ENCODE data around the gene DLEC1.

DLEC1 gene

DNA sequence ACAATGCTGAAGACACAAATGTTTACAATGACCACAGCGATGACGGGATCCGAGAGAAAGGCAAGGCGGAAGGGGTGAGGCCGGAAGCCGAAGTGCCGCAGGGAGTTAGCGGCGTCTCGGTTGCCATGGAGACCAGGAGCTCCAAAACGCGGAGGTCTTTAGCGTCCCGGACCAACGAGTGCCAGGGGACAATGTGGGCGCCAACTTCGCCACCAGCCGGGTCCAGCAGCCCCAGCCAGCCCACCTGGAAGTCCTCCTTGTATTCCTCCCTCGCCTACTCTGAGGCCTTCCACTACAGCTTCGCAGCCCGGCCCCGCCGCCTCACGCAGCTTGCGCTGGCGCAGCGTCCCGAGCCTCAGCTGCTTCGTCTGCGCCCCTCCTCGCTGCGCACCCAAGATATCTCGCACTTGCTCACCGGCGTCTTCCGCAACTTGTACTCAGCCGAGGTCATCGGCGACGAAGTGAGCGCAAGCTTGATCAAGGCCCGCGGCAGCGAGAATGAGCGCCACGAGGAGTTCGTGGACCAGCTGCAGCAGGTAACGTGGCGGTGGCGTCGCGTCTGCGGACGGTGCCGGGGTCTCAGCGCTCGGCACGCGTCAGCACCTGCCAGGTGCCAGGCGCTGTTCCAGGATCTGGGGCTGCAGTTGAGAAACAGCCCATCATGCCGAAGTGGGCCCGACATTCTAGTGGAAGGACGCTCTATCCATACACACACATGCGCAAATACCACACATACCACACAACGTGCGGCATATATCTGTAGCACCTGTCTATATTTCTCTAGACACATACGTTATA, at the start of gene DLEC1:
Gene DLEC1 (plus strand): TSS at position 108 of the 798 bp plus-strand sequence. CDS start 18 bp downstream, at position 126.
- DNase-seq, result peak; percentile 1

GRCh38 chr3:37989821-37990480, 49.1 kb upstream of the DLEC1 start:
- no peak for DNase-seq

DNA sequence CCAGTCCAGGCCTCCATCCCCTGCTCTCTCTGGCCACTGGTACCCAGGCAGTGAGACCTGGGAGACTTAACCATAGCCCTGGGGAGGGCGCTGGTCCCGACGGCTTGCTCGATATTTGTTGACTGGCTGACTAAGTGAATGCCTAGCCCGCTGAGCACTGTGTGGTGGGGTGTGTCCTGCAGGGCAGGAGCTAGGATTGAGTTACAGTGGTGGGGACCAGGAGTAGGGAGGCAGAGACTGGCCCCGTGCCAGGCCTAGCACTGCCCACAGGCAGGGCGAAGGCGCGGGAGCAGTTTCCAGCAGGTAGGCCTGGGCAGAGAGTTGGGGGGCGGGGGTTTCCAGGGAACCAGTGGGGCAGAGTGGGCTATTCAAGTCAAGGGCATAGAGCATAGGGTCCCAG, 48.5 kb upstream of the DLEC1 start, which contains the start of gene VILL:
Gene VILL (plus strand): TSS at position 260 of the 400 bp plus-strand sequence. CDS start 2,887 bp downstream, outside the sequence.
- DNase-seq, result no peak

- no peak for DNase-seq
Measured at GRCh38 chr3:37991109-37991508, 47.9 kb upstream of the DLEC1 start.

- DNase-seq, result no peak
Measured at GRCh38 chr3:37991823-37992222, 47.2 kb upstream of the DLEC1 start.

- no peak for DNase-seq
Measured at GRCh38 chr3:37992271-37993066, 46.5 kb upstream of the DLEC1 start.

DNA sequence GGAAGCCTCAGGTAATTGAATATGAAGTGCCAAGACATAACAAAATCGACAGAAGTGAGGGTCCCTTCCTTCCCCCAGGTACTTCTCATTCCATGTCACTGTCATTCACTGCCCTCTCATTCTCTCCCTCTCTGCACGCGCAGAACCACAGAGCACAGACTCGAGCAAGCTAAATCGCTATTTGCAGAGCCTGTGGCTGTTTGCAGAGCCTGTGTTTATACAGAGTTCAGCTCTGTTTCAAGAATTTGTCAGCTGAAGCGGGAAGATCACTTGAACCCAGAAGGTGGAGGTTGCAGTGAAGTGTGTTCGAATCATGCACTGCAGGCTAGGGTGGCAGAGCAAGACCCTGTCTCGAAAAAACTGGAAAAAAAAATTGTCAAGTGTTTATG, 45.9 kb upstream of the DLEC1 start:
- no peak for DNase-seq

DNA sequence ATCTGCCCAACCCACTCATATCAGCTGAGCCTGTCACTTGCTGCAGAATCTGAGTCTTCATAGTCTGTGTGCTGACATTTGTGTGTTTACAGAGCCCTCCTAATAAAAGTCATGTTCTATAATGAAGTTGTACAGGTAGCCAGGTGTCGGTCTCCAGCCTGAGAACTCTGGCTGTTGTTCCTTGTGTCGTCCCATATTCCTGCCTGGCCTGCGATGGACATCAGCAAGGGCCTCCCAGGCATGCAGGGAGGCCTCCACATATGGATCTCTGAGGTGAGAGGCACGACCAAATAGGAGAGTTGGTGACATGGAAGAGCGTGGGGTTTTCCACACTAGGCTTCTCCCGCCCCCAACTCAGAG, 45.6 kb upstream of the DLEC1 start:
- DNase-seq, result no peak

DNA sequence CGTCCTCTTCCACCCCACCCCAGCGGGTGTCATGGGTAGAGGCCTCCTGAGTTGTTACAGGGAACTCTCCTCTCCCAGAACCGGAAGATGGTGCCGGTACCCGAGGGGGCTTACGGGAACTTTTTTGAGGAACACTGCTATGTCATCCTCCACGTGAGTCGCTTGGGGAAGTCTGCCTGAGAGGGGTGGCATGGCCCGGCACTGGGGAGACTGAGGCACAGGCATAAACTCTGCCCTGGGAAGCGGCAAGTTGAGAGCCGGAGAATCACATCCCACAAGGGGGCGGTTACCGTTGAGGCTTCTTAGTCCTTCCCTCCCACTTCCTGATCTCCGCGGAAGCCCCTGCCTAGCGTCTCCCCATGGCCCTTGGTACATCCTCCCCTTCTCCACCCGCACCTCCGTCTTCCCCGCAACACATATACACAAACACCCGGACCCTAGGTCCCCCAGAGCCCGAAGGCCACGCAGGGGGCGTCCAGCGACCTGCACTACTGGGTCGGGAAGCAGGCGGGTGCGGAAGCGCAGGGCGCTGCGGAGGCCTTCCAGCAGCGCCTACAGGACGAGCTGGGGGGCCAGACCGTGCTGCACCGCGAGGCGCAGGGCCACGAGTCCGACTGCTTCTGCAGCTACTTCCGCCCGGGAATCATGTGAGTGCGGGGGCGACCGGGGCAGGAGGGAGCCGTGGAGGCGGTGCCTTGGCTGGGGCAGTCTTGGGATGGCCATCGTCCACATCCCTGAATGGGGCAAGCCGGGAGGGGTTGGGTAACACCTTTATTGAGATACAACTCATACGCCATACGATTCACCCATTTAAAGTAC, 45.0 kb upstream of the DLEC1 start:
- DNase-seq, result peak; percentile 63

DNA sequence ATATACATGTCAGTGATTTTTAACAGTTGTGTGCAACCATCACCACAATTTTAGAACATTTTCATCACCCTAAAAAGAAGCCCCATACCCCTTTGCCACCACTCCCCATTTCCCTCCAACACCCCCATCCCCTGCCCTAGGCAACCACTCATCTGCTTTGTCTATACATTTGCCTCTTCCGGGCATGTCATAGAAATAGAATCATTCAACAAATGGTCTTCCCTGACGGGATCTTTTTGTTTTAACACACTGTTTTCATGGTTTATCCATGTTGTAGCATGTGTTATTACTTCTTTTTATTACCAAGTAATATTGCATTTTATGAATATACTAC, 44.4 kb upstream of the DLEC1 start:
- DNase-seq, result no peak

DNA sequence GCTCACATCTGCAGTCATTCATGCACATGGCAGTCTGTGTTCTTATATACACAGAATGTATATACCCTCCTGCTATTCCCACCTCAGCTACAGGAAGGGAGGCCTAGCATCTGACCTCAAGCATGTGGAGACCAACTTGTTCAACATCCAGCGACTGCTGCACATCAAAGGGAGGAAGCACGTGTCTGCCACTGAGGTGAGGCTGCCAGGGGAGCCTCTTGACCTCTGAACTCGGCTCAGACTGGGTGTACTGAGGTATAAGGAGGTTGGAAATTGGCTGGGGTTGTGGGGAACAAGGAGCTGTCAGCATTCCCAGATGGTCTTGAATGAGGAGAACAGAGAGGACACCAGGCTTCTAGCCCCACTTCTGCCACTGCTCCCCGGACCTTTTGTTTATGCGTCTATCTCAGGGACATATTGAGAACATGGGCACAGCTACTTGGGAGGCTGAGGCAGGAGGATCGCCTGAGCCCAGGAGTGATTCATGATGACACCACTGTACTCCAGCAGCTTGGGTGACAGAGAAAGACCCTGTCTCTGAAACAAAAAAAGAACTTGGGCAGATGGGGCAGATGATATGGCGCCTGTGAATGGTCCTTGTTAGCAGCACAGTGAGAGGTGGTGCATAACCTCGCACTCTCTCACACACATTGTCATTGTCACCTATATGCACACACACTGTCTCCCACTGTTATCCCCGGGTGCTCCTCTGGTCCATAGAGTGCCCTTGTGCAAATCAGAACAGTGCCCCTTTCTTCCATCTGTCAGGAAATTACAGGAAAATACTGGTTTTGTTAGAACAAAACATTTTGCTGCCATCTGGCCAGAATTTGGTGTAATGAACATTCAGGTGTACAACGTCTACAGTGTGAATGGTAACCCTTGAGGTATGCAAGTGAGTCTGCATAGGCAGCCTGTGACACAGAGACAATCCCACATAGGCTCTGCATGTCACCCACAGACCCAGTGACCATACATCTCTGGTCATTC, 43.1 kb upstream of the DLEC1 start:
- no peak for DNase-seq

- DNase-seq, result peak; percentile 34
Measured at GRCh38 chr3:37996785-37997301, 42.2 kb upstream of the DLEC1 start.

DNA sequence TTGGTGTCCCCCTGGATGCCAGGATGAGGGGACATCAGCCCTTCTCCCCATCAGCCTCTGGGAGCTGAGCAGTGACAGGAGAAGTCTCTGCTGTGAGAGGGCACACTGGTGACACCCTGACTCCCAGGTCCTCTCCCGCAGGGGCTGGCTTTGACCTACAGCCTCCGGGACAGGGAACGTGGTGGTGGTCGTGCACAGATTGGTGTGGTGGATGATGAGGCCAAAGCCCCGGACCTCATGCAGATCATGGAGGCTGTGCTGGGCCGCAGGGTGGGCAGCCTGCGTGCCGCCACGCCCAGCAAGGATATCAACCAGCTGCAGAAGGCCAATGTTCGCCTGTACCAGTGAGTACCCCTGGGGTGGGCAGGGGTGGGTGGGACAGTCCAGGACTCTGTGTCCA, 41.7 kb upstream of the DLEC1 start:
- DNase-seq, result no peak

DNA sequence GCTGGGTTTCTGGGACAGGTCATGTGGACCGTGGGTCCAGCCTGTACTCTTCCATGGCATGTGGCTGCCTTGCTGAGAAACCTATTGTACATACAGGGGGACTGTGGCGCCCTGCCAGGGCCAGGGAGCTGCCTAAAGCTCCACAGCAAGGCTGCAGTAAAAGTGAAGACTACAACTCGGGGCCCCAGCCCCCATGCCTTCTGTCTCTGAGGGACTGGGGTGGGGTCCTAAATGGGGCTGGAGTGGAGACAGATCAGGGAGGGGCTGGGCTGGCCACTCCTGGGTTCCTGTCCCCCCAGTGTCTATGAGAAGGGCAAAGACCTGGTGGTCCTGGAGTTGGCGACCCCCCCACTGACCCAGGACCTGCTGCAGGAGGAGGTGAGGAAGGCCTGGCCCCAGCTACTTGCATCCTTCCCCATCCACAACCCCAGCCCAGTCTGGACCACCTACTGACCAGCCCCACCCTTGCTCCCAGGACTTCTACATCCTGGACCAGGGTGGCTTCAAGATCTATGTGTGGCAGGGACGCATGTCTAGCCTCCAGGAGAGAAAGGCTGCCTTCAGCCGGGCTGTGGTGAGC, 41.1 kb upstream of the DLEC1 start:
- no peak for DNase-seq

- DNase-seq, result no peak
Measured at GRCh38 chr3:37999836-38000235, 39.2 kb upstream of the DLEC1 start.

DNA sequence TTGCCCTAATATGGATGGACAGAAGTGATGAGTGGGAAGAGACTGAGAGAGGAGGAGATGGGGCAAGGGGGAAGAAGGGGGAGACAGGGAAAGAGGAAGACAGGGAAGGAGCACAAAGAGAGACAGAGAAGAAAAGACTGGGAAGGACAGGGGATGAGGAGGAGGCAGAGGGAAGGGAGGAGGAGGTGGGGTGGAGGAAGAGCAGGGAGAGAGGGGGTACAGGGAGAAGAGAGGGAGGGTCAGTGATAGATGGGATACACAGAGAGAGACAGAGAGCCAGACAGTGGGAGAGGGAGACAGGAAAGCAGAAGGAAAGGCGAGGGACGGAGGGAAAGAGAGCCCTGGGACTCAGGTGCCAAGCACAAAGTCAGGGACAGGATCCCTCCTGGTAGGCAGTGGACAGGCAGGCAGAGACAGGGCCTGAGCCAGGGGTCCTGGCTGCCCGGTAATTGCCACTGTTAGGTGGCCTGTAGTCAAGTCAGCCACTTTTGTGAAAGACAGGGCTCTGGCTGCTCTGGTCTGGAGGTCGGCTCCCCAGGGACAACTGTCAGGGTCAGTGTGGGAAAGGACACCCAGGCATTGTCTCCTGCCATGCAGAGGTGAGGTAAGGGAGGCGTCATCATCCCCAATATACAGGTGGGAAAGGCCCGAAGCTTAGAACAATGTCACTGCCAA, 38.6 kb upstream of the DLEC1 start:
- DNase-seq, result no peak

DNA sequence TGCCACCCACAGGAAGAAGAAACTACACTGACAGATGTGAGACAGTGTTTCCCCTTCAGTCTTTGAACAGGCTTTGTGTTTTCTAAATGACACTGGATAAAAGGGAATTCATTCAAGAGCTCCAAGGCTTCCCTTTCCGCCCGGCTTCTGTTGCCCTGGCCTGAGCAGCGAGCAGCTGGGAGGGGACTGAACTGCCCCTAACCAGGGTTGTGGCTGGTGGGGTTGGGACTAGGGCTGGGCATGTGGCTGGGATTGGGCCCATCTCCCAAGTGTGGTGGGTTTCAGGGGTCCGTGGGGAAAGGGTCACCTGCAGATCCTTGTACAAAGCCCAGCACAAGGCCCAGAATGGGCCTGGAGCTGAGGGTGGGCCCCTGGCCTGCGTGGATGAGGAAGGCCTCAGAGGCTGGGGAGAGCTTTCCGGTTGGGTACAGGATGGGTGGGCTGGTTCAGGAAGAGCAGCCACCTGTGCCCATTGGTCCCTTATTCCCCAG, 38.0 kb upstream of the DLEC1 start:
- DNase-seq, result no peak

DNA sequence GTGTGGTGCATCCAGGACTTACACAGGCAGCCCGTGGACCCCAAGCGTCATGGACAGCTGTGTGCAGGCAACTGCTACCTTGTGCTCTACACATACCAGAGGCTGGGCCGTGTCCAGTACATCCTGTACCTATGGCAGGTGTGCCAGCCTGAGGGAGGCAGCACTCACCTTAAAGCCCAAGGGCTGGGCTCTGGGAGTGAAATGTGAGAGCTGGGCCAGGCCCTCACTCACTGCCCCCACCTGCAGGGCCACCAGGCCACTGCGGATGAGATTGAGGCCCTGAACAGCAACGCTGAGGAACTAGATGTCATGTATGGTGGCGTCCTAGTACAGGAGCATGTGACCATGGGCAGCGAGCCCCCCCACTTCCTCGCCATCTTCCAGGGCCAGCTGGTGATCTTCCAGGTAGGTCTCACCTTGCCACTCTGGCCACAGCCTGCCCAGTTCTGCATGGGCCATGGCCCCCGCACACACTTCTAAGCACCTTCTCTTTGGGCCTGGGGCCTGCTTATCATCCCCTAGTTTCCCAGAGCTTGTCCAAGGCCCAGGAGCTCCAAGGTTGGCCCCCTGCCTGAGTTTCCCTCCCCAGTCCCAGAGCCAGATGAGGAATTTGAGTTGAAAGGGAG, 37.4 kb upstream of the DLEC1 start:
- DNase-seq, result no peak

- no peak for DNase-seq
Measured at GRCh38 chr3:38002291-38002876, 36.6 kb upstream of the DLEC1 start.
